GM21717 (cell line): ENCODE measurements around the gene HCAR1.
"Not testable (repeated sequence)": the region's sequence is repeated elsewhere in the genome, so short reads cannot be mapped to it uniquely, and the experiment has no call there.

Experiments used
- ATAC-seq: cut with Tn5 transposase; IDR thresholded peaks from one replicate; pipeline ENCODE4 v1.9.1; 2021; ENCODE audit warnings: mild to moderate bottlenecking, moderate library complexity; ENCODE audit not compliant: unreplicated experiment

The HCAR1 gene

DNA sequence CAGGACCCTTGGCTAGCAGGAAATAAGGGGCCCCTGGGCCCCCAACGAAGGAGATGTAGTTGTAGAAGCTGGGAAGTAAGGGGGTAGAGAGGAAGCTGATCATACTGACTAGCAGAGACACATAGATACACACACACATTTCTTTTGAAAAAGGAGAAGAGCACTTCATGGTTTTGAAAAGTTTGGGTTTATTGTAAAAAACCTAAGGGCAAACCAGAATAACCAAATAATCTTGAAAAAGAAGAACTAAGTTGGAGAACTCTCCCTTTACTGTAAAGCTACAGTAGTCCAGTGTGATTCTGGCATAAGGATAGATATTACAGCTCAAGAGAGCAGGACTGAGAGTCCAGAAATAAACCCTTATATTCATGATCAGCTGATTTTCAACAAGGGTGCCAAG lies 8.3 kb downstream of the HCAR1 start:
- ATAC-seq = no peak

DNA sequence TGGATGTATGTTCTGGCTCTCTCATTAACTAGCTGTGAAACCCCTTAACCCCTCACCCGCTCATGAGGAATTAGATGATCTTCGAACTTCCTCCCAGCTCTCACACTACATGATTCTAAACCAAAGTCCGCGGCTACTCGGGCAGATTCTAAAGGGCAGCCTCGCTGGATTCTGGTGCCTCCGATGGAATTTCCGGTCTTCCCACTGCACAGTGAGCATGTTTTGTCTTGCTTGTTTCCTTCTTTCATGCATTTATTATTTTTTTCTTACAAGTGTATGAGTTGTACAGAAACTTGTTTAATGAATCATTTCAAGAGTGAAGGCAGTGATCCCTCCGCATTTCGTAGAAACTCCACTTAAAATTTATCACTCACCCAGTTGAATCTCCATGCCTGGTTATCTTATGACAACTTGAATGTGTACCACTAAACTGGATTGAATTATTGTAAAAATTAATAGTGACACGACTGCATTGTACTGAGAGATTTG lies 9.5 kb downstream of the HCAR1 start:
- ATAC-seq = no peak

DNA sequence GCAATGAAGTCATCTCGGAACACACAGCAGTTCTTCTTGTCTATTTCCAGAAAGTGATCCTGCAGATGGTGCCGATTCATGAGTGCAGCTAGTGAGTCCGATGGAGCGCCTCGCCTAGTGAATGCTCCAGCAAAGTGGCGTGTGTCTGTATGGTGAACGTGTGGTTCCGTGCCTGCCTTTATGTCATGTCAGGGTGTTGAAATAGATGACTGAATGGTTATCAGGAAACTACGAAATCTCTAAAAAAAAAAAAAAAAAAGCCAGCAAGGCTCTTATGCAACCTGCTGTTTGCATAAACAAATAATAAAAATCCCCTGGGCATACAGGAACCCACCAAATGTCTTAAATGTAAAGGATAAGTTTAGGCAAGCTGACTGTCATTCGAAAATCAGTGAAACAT lies 14.0 kb downstream of the HCAR1 start, which contains the start of gene HCAR3:
TSS of gene HCAR3 (minus strand) at position 154 of the 400 bp plus-strand sequence. CDS start at position 80, 74 bp downstream.
- ATAC-seq = not testable (repeated sequence)

DNA sequence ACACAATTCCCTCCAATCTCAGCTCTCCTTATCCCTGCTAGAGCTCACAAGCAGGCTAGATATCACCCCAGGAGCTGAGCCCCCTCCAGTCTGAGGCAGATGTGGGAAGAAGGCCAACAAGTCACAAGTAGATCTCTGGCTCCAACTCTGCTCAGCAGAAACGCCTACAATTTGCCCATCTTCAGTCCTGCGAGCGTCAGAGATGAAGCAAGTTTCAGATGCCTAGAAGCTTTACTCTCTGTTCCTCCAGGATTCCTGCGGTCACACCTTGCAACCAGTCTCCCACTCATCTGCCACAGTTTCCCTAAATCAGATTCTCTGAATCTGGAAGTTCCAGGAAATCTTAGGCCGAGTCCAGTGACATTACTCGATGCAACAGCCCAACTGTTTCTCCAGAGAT lies 15.4 kb downstream of the HCAR1 start:
- ATAC-seq = not testable (repeated sequence)

DNA sequence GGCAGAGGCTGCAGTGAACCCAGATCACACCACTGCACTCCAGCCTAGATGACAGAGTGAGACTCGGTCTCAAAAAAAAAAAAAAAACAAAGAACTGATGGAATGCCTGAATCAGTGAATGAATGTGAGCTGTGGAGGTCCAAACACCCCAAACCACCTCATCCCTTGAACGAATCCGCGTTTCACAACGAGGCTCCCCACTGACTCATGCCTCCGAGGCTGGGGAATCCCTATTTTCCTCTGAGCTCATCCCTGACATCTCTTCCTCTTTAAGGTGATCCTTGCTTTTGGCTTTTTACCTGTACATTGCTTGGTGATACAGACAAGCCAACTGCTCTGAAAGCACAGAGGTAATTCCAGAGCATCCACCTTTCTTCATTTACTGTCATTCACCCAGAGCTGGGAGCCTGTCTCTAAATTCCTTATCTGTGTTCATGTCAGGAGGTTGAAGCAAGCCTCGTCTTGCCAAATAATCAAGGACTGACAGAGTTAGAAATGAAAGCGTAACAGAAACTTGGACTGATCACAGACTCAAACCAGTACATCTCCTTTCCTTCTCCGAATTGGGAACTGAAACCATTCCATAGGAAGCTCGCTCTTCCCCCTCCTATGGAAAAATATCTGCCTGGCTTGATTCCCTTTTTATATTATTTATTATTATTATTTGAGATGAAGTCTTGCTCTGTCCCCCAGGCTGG lies 17.0 kb downstream of the HCAR1 start:
- not testable (repeated sequence) for ATAC-seq

- not testable (repeated sequence) for ATAC-seq
Measured at GRCh38 chr12:122711266-122711665, 19.4 kb downstream of the HCAR1 start.

DNA sequence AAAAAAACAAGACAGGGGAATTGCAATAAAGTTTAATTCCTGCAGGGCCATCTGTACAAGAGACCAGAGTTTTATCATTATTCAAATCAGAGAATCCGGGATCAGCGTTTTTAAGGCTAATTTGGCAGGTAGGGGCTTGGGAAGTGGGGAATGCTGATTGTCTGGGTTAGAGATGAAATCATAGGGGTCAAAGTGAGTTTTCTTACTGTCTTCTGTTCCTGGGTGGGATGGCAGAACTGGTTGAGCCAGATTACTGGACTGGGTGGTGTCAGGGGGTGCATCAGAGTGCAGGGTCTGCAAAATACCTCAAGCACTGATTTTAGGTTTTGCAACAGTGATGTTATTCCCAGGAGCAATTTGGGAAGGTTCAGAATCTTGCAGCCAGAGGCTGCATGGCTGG lies 20.3 kb downstream of the HCAR1 start:
- not testable (repeated sequence) for ATAC-seq

- ATAC-seq = not testable (repeated sequence)
Measured at GRCh38 chr12:122709287-122709686, 21.4 kb downstream of the HCAR1 start.

- not testable (repeated sequence) for ATAC-seq
Measured at GRCh38 chr12:122703841-122704240, 26.8 kb downstream of the HCAR1 start.

DNA sequence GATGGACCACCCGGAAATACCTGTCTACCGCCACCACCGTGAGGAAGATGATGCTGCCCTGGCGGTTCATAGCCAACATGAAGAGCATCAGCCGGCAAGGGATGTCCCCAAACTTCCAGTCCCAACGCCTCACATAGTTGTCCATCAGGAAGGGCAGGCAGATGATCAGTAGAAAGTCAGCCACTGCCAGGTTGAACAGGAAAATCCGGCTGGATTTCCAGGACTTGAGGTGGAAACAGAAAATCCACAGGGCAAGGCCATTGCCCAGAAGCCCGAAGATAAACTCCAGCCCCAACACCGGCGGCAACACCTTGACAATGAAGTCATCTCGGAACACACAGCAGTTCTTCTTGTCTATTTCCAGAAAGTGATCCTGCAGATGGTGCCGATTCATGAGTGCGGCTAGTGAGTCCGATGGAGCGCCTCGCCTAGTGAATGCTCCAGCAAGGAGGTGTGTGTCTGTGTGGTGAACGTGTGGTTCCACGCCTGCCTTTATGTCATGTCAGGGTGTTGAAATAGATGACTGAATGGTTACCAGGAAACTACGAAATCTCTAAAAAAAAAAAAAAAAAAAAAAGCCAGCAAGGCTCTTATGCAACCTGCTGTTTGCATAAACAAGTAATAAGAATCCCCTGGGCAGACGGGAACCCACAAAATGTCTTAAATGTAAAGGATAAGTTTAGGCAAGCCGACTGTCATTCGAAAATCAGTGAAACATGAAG lies 27.6 kb downstream of the HCAR1 start, which contains the start of gene HCAR2:
TSS of gene HCAR2 (minus strand) at position 468 of the 722 bp plus-strand sequence. CDS start at position 394, 74 bp downstream.
- not testable (repeated sequence) for ATAC-seq

DNA sequence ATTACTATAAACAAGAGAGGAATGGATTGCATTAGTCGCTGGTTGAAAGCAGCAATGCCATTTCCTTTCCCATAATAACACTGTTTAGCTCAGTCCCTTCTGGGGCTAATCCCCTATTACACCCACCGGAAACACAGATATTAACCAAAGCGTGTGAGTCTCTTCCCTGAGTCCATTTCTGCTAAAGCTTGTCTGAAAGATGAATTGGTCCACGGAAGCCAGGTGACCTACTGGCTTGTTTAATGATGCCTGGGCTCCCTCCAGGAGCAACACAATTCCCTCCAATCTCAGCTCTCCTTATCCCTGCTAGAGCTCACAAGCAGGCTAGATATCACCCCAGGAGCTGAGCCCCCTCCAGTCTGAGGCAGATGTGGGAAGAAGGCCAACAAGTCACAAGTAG lies 29.2 kb downstream of the HCAR1 start:
- not testable (repeated sequence) for ATAC-seq

GRCh38 chr12:122700038-122700710 lies 30.5 kb downstream of the HCAR1 start:
- not testable (repeated sequence) for ATAC-seq

- ATAC-seq = not testable (repeated sequence)
Measured at GRCh38 chr12:122696922-122697321, 33.7 kb downstream of the HCAR1 start.

DNA sequence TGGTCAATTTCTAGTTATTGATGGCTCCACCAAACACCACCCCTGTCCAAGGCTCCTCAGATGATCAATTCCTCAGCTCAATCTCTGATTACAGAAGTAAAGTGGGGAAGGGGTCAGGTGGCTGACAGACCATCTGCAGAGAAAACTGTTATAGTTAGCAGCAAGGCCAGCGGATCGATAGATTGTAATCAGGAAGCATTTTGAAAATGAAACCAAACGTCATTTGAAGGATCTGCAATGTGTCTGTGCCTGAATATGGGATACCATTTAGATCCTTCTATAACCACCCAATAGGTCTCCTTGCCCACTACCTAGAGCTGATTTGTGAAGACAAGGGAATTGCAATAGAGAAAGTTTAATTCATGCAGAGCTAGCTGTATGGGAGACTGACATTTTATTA lies 39.1 kb downstream of the HCAR1 start:
- ATAC-seq = no peak

GRCh38 chr12:122688291-122688690 lies 42.4 kb downstream of the HCAR1 start:
- ATAC-seq = no peak

DNA sequence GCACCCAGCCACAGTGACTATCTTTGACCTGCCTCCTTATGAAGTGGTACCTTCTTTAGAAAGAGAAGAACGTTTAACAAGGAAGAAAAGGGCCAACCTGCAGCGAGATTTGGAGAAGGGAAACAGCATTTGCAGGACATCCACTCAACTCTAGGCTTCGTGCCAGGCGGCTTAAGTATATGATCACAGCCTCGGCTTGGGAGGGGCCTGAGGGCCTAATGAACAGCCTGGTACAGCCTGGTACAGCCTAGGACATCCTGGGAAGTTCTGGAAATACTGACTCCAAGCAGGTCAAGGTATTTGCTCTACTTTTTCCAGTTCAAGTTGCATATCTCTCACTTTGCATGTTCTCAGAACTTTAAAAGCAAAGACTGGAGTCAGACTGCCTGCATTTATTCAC lies 43.6 kb downstream of the HCAR1 start:
- ATAC-seq = no peak

- ATAC-seq = no peak
Measured at GRCh38 chr12:122686538-122686937, 44.1 kb downstream of the HCAR1 start.

GRCh38 chr12:122684297-122684813 lies 46.3 kb downstream of the HCAR1 start:
- no peak for ATAC-seq

- no peak for ATAC-seq
Measured at GRCh38 chr12:122681814-122682213, 48.8 kb downstream of the HCAR1 start.

- not testable (repeated sequence) for ATAC-seq
Measured at GRCh38 chr12:122680989-122681388, 49.7 kb downstream of the HCAR1 start.

DNA sequence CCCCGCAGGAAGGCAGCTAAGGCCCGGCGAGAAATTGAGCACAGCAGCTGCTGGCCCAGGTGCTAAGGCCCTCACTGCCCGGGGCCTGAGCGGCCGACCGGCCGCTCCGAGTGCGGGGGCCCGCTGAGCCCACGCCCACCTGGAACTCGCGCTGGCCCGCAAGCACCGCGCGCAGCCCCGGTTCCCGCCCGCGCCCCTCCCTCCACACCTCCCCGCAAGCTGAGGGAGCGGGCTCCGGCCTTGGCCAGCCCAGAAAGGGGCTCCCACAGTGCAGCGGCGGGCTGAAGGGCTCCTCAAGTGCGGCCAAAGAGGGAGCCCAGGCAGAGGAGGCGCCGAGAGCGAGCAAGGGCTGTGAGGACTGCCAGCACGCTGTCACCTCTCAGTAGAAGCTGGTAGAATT lies 53.9 kb downstream of the HCAR1 start:
- ATAC-seq = not testable (repeated sequence)
